HG02571 (cell line): Measurements from ENCODE around the gene PRTN3.
"Not testable (repeated sequence)": the region's sequence is repeated elsewhere in the genome, so short reads cannot be mapped to it uniquely, and the experiment has no call there.

Experiments used
- ATAC-seq: cut with Tn5 transposase; IDR thresholded peaks from one replicate; pipeline ENCODE4 v1.9.1; 2021; ENCODE audit warnings: mild to moderate bottlenecking, moderate library complexity; ENCODE audit not compliant: unreplicated experiment

Gene PRTN3

GRCh38 chr19:843180-843835 lies 2.5 kb downstream of the PRTN3 start:
- ATAC-seq, result no peak

GRCh38 chr19:843836-844545 lies 3.2 kb downstream of the PRTN3 start:
- ATAC-seq, result no peak

- ATAC-seq, result no peak
Measured at GRCh38 chr19:844546-844971, 3.8 kb downstream of the PRTN3 start.

- no peak for ATAC-seq
Measured at GRCh38 chr19:845707-846521, 5.1 kb downstream of the PRTN3 start.

GRCh38 chr19:848386-848921 lies 7.7 kb downstream of the PRTN3 start:
- ATAC-seq, result no peak

- not testable (repeated sequence) for ATAC-seq
Measured at GRCh38 chr19:849195-849594, 8.4 kb downstream of the PRTN3 start.

- no peak for ATAC-seq
Measured at GRCh38 chr19:850221-850978, 9.6 kb downstream of the PRTN3 start.

- no peak for ATAC-seq
Measured at GRCh38 chr19:850979-851335, 10.2 kb downstream of the PRTN3 start.

- no peak for ATAC-seq
Measured at GRCh38 chr19:852136-853013, 11.6 kb downstream of the PRTN3 start, which contains the start of gene ELANE. TSS of gene ELANE (plus strand) at chr19:852303. CDS start at chr19:852329, 26 bp downstream.

- no peak for ATAC-seq
Measured at GRCh38 chr19:853014-853585, 12.3 kb downstream of the PRTN3 start.

- ATAC-seq, result not testable (repeated sequence)
Measured at GRCh38 chr19:853614-854220, 12.9 kb downstream of the PRTN3 start.

GRCh38 chr19:854549-854948 lies 13.8 kb downstream of the PRTN3 start:
- ATAC-seq, result no peak

GRCh38 chr19:855142-855541 lies 14.3 kb downstream of the PRTN3 start:
- no peak for ATAC-seq

- no peak for ATAC-seq
Measured at GRCh38 chr19:855566-856120, 14.8 kb downstream of the PRTN3 start.

- no peak for ATAC-seq
Measured at GRCh38 chr19:858284-858683, 17.5 kb downstream of the PRTN3 start.

GRCh38 chr19:858868-859843 lies 18.4 kb downstream of the PRTN3 start, which contains the start of gene CFD:
TSS of gene CFD (plus strand) at chr19:859664. CDS start at chr19:859690, 26 bp downstream.
- no peak for ATAC-seq

- no peak for ATAC-seq
Measured at GRCh38 chr19:861141-861755, 20.4 kb downstream of the PRTN3 start.
